DOHH2 (cell line): Measurements from ENCODE around the gene UGT2B17.
"Not testable (repeated sequence)": the region's sequence is repeated elsewhere in the genome, so short reads cannot be mapped to it uniquely, and the experiment has no call there.

Source experiments
- H3F3A ChIP-seq: fragments of 200-600 bp; sonication (generic), shearing (Covaris generic); 2 replicates; pipeline ENCODE4 v1.6.0; 2016; ENCODE audit warnings: antibody characterized with exemption, mild to moderate bottlenecking; ENCODE audit not compliant: control insufficient read depth, insufficient read depth
- H3K27ac ChIP-seq: fragments of 200-600 bp; sonication (generic); 2 replicates; pipeline ENCODE4 v1.5.1; 2014; ENCODE audit warnings: low read depth, mild to moderate bottlenecking, low read length, moderate library complexity
- H3K27me3 ChIP-seq: fragments of 200-600 bp; sonication (generic); 2 replicates; pipeline ENCODE4 v1.6.1; 2014; ENCODE audit warnings: mild to moderate bottlenecking, low read length, mixed read lengths; ENCODE audit not compliant: control insufficient read depth
- H3K36me3 ChIP-seq: fragments of 200-600 bp; sonication (generic); 2 replicates; pipeline ENCODE4 v1.6.1; 2014; ENCODE audit warnings: mild to moderate bottlenecking, low read length, moderate library complexity, mixed read lengths; ENCODE audit not compliant: control insufficient read depth
- H3K4me1 ChIP-seq: fragments of 200-600 bp; sonication (generic); 2 replicates; pipeline ENCODE4 v1.6.1; 2014; ENCODE audit warnings: mild to moderate bottlenecking, low read length, mixed read lengths; ENCODE audit not compliant: control insufficient read depth
- H3K4me2 ChIP-seq: fragments of 200-600 bp; sonication (generic); 2 replicates; pipeline ENCODE4 v1.6.0; 2014; ENCODE audit warnings: mild to moderate bottlenecking, low read length, moderate library complexity
- H3K4me3 ChIP-seq: fragments of 200-600 bp; sonication (generic); 2 replicates; pipeline ENCODE4 v1.5.1; 2014; ENCODE audit warnings: mild to moderate bottlenecking, low read length, mixed read lengths
- H3K79me2 ChIP-seq: fragments of 200-600 bp; sonication (generic); 2 replicates; pipeline ENCODE4 v1.6.1; 2014; ENCODE audit warnings: mild to moderate bottlenecking, low read length, mixed read lengths; ENCODE audit not compliant: control insufficient read depth
- H3K9me2 ChIP-seq: fragments of 200-600 bp; sonication (generic); replicated peaks from 2 replicates; pipeline ENCODE4 v1.6.1; 2014; ENCODE audit warnings: mild to moderate bottlenecking, low read length, mixed read lengths; ENCODE audit not compliant: control insufficient read depth
- H3K9me3 ChIP-seq: fragments of 200-600 bp; sonication (generic); 2 replicates; pipeline ENCODE4 v1.6.1; 2014; ENCODE audit warnings: antibody characterized with exemption, low read length, mixed read lengths; ENCODE audit not compliant: control insufficient read depth, insufficient read depth
- H4K20me1 ChIP-seq: fragments of 200-600 bp; sonication (generic); 2 replicates; pipeline ENCODE4 v1.6.0; 2014; ENCODE audit warnings: low read depth, mild to moderate bottlenecking, antibody characterized with exemption, low read length, moderate library complexity; ENCODE audit not compliant: control insufficient read depth, insufficient read depth
- CTCF ChIP-seq: fragments of 200-600 bp; sonication (generic); IDR thresholded peaks from one replicate; pipeline ENCODE4 v1.5.1; 2014; ENCODE audit warnings: antibody characterized with exemption, mild to moderate bottlenecking, low read depth, low read length; ENCODE audit not compliant: poor library complexity, severe bottlenecking
- EZH2phosphoT487 ChIP-seq: fragments of 200-600 bp; sonication (generic); IDR thresholded peaks from 2 replicates; pipeline ENCODE4 v1.6.1; 2017; ENCODE audit warnings: borderline replicate concordance, mild to moderate bottlenecking, antibody characterized with exemption, low read length, moderate library complexity, mixed read lengths

UGT2B17 gene

DNA sequence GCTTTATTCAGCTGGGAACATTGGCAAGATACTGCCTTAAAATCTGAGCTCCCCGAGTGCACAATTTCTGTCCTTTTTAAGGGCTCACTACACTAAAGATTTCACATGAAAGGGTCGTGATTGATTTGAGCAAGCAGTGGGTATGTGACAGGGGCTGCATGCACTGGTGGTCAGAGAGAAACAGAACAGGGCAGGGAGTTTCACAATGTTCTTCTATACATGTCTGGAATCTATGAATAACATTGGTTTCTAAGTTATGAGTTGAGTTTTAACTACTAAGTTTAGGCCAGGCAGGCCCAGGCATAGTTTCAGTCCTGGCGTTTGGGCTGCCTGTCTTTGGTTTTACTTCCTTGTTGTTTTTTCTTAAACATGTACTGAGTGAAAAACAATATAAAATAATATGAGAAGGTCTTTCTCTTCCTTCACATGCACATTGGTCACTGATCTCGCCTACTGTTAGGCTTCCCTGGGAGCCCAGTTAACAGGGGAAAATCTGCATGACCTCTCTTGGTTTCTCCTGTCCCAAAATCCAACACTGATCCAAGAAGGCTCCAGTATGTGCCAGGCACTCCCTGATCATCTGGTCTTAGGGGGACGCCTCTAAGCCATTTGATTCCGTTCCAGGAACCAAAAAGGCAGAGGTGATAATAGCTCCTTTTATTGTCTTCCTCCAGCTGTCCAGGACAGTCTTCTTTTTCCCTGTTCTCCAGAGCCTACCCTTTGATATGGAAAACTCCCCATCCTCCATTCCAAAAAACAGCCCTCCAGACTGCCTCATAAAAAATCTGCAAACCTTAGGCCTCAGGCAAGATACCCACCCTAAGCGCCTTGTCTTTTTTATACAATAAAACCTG is at the start of gene UGT2B17:
Gene UGT2B17 (minus strand): TSS at position 51 of the 854 bp plus-strand sequence. CDS start 7,838 bp downstream, outside the sequence.
- no peak within 1 kb of the TSS for H3K4me3 ChIP-seq
- no peak within 1 kb of the TSS for H3K4me2 ChIP-seq
- H3K79me2 ChIP-seq = no peaks in the 10 kb centered on the region
- TF ChIP-seq CTCF = no peak
- no peak for TF ChIP-seq EZH2phosphoT487
- no peak within 1 kb of the TSS for H3K27ac ChIP-seq
- H3K36me3 ChIP-seq = no peaks in the 10 kb centered on the region
- no peaks in the 10 kb centered on the region for H3K4me1 ChIP-seq
- no peaks in the 10 kb centered on the region for H3F3A ChIP-seq
- no peaks in the 10 kb centered on the region for H3K9me2 ChIP-seq
- H3K27me3 ChIP-seq = no peaks in the 10 kb centered on the region
- H4K20me1 ChIP-seq = no peaks in the 10 kb centered on the region
- H3K9me3 ChIP-seq = peaks cover 3% of the 10 kb centered on the region; the same call in 1 of the 2 replicates

DNA sequence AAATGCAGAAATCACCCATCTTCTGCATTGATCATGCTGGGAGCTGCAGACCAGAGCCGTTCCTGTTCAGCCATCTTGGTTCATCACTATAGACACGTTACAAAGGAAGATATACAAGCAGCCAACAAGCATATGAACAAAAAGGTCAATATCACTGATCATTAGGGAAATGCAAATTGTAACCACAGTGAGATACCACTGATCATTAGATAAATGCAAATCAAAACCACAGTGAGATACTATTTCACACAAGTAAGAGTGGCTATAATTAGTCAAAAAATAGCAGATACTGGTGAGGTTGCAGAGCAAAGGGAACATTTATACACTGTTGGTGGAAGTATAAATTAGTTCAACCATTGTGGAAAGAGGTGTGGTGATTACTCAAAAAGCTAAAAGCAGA is 46.6 kb upstream of the UGT2B17 start:
- H3K4me2 ChIP-seq, H3K27me3 ChIP-seq, H3K9me2 ChIP-seq, H3K4me1 ChIP-seq, H3K4me3 ChIP-seq, H3K27ac ChIP-seq, H3K36me3 ChIP-seq, H4K20me1 ChIP-seq, H3K9me3 ChIP-seq, H3F3A ChIP-seq, H3K79me2 ChIP-seq: not testable (repeated sequence)

DNA sequence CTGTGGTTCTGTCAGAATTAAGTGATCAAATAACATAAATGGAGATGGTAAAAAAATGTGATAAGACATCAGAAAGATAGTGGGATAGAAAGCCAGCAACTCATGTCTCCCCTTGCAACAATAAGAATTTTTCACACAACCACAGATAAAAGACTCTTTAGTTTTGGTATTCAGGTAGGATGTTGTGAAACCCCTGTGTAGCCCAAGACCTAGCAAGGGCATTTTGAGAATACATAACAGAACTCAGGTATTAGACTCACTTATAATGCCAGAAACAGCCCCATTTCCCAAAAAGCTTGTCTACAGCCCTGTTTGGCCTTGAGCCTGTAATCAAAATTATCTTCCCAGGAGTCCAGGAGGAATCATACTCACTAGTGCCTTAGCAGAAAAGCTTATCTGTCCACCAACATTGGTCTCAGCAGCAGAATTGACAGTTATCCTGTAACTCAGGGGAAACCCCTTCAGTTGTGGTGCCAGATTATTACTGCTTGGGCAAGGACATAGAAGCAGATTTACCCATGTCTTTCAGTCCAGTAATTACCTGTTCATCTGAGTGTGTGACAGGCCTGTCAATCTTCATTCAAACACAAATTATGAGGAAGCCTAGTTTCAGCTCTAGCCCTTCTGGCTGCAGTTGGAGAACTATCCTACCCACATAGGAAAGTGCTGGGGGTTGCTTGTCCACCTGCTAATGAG is 41.0 kb upstream of the UGT2B17 start:
- H3K4me3 ChIP-seq = no peak overlapping the region
- no peaks in the 10 kb centered on the region for H3K36me3 ChIP-seq

More for the DNA sequence above, 41.0 kb upstream of the UGT2B17 start:
- H3K4me2 ChIP-seq = no peak overlapping the region
- H3K27ac ChIP-seq = no peak overlapping the region
- H3F3A ChIP-seq = no peaks in the 10 kb centered on the region
- no peaks in the 10 kb centered on the region for H4K20me1 ChIP-seq
- H3K4me1 ChIP-seq = no peaks in the 10 kb centered on the region
- H3K9me3 ChIP-seq = no peaks in the 10 kb centered on the region
- H3K79me2 ChIP-seq = no peaks in the 10 kb centered on the region
- no peak for TF ChIP-seq EZH2phosphoT487
- TF ChIP-seq CTCF = no peak
- no peaks in the 10 kb centered on the region for H3K27me3 ChIP-seq
- no peaks in the 10 kb centered on the region for H3K9me2 ChIP-seq
